HCT116 (cell line): ENCODE data around the gene ZNF791. TPM values are rescaled to one million over a fixed set of nuclear protein-coding genes. Genes with fewer than 3 reads are reported as not detected.
"Not testable (repeated sequence)": the region's sequence is repeated elsewhere in the genome, so short reads cannot be mapped to it uniquely, and the experiment has no call there.

ENCODE experiments used
- ATAC-seq: fragments of 200-7000 bp; cut with Tn5 transposase; 2 replicates; pipeline ENCODE4 v1.9.1; 2020; ENCODE audit warnings: mild to moderate bottlenecking, moderate library complexity
- BruUV-seq: library from RNA; stranded (reverse); fragments of 400-500 nt; replicated peaks from 2 replicates; lab custom pipeline; 2021; lab: Mats Ljungman, UMichigan
- CTCF ChIA-PET: fragments of 300-600 bp; sonication (Branson Sonifier 250); formaldehyde crosslinking; loops from one replicate; lab custom pipeline; 2021; ENCODE audit warnings: antibody characterized with exemption; lab: Charles Lee
- POLR2A ChIA-PET: fragments of 300-600, 350-600 bp; sonication (Branson Sonifier 250); formaldehyde crosslinking; loops from one replicate; lab custom pipeline; 2021; ENCODE audit warnings: antibody characterized with exemption; lab: Charles Lee
- RAD21 ChIA-PET, 2 experiments: fragments of 300-600 bp; sonication (Branson Sonifier 250); formaldehyde crosslinking; loops; one replicate each; lab custom pipeline; 2023; ENCODE audit warnings: low total read pairs in 2 of 2; ENCODE audit not compliant: uncharacterized antibody in 2 of 2, unreplicated experiment in 2 of 2, low non-redundant PET in 1 of 2; lab: Charles Lee
- DNase-seq: peaks from one replicate; pipeline ENCODE4 v3.0.0-alpha.2; 2010; ENCODE audit warnings: low read depth, low spot score
- H2AFZ ChIP-seq: fragments of 200-600 bp; shearing (Covaris generic), sonication (generic); 2 replicates; pipeline ENCODE4 v1.6.1; 2017; ENCODE audit warnings: low read depth, mixed run types, mixed read lengths, antibody characterized with exemption, low read length; ENCODE audit not compliant: poor library complexity, severe bottlenecking
- H3K27ac ChIP-seq: 2 replicates; pipeline ENCODE4 v1.5.1; 2012; ENCODE audit warnings: low read depth, low read length
- H3K27me3 ChIP-seq: fragments of 200-600 bp; sonication (generic); 2 replicates; pipeline ENCODE4 v1.6.1; 2016; ENCODE audit warnings: mixed run types, low read length, mixed read lengths; ENCODE audit not compliant: insufficient read depth
- H3K36me3 ChIP-seq, 2 experiments: fragments of 200-500 bp in 1 of 2; fragments of 200-600 bp in 1 of 2; sonication (Bioruptor generic) in 1 of 2; sonication (generic) in 1 of 2; 2 replicates each; pipeline versions ENCODE4 v1.5.1 to v1.6.1; 2014 to 2016; ENCODE audit warnings: low read length in 2 of 2, inconsistent platforms in 1 of 2, mixed read lengths in 1 of 2, mixed run types in 1 of 2; ENCODE audit not compliant: insufficient read depth in 2 of 2, control insufficient read depth in 1 of 2
- H3K4me1 ChIP-seq, 2 experiments: fragments of 200-600 bp in 1 of 2; sonication (generic) in 1 of 2; 2 replicates each; pipeline versions ENCODE4 v1.5.1 to v1.6.1; 2012 to 2017; ENCODE audit warnings: low read length in 2 of 2, inconsistent platforms in 1 of 2, mild to moderate bottlenecking in 1 of 2, mixed read lengths in 1 of 2, mixed run types in 1 of 2, moderate library complexity in 1 of 2; ENCODE audit not compliant: insufficient read depth in 2 of 2, control insufficient read depth in 1 of 2
- H3K4me2 ChIP-seq: fragments of 200-600 bp; sonication (generic); 2 replicates; pipeline ENCODE4 v1.6.1; 2017; ENCODE audit warnings: mixed run types, low read length, mixed read lengths
- H3K4me3 ChIP-seq, 2 experiments: fragments of 200-600 bp in 1 of 2; sonication (generic) in 1 of 2; replicated peaks in 1 of 2; 2 replicates each; pipeline ENCODE4 v1.5.1; 2011 to 2016; ENCODE audit warnings: low read length in 2 of 2, control low read depth in 1 of 2, low read depth in 1 of 2, mild to moderate bottlenecking in 1 of 2, mixed read lengths in 1 of 2, mixed run types in 1 of 2
- H3K79me2 ChIP-seq: fragments of 200-600 bp; sonication (generic); 2 replicates; pipeline ENCODE4 v1.6.1; 2017; ENCODE audit warnings: mild to moderate bottlenecking, mixed run types, low read length, moderate library complexity, mixed read lengths; ENCODE audit not compliant: insufficient read depth
- H3K9ac ChIP-seq: fragments of 200-600 bp; sonication (generic); 2 replicates; pipeline ENCODE4 v1.6.1; 2016; ENCODE audit warnings: low read length, mixed read lengths
- H3K9me2 ChIP-seq: fragments of 200-600 bp; sonication (generic), shearing (Covaris generic); 2 replicates; pipeline ENCODE4 v1.6.1; 2017; ENCODE audit warnings: mixed run types, mild to moderate bottlenecking, moderate library complexity; ENCODE audit not compliant: insufficient read depth
- H3K9me3 ChIP-seq, 2 experiments: fragments of 200-500 bp in 1 of 2; fragments of 200-600 bp in 1 of 2; sonication (Bioruptor generic) in 1 of 2; sonication (generic) in 1 of 2; 2 replicates each; pipeline ENCODE4 v1.6.1; 2014 to 2017; ENCODE audit warnings: low read length in 2 of 2, mixed read lengths in 2 of 2, inconsistent platforms in 1 of 2, low read depth in 1 of 2, mild to moderate bottlenecking in 1 of 2, mixed run types in 1 of 2, moderate library complexity in 1 of 2; ENCODE audit not compliant: control insufficient read depth in 1 of 2, insufficient read depth in 1 of 2
- H4K20me1 ChIP-seq: fragments of 200-600 bp; sonication (generic), shearing (Covaris generic); 2 replicates; pipeline ENCODE4 v1.6.1; 2017; ENCODE audit warnings: mixed run types, mild to moderate bottlenecking, moderate library complexity; ENCODE audit not compliant: insufficient read depth
- ATF3 ChIP-seq: IDR thresholded peaks from 2 replicates; pipeline ENCODE4 v1.6.1; 2012
- CBX3 ChIP-seq: IDR thresholded peaks from 2 replicates; pipeline ENCODE4 v1.6.1; 2012; ENCODE audit warnings: low read depth
- CEBPB ChIP-seq: IDR thresholded peaks from 2 replicates; pipeline ENCODE4 v1.6.1; 2012; ENCODE audit warnings: low read depth
- CTCF ChIP-seq, 3 experiments: fragments of 200-600 bp in 1 of 3; sonication (generic) in 1 of 3; IDR thresholded peaks in 2 of 3; conservative IDR thresholded peaks in 1 of 3; 2 replicates each; pipeline ENCODE4 v1.5.1; 2012 to 2017; ENCODE audit warnings: low read depth in 2 of 3, low read length in 2 of 3, antibody characterized with exemption in 1 of 3, borderline replicate concordance in 1 of 3, control low read depth in 1 of 3, mild to moderate bottlenecking in 1 of 3, mixed read lengths in 1 of 3, mixed run types in 1 of 3, moderate library complexity in 1 of 3; ENCODE audit not compliant: insufficient read depth in 1 of 3
- ELF1 ChIP-seq: IDR thresholded peaks from 2 replicates; pipeline ENCODE4 v1.6.1; 2012; ENCODE audit warnings: low read depth, borderline replicate concordance
- EZH2 ChIP-seq: fragments of 200-600 bp; sonication (generic); IDR thresholded peaks from 2 replicates; pipeline ENCODE4 v1.6.1; 2017; ENCODE audit warnings: antibody characterized with exemption, mixed run types
- EZH2phosphoT487 ChIP-seq: fragments of 200-600 bp; IDR thresholded peaks from 2 replicates; pipeline ENCODE4 v1.6.1; 2018; ENCODE audit warnings: antibody characterized with exemption, borderline replicate concordance
- JUND ChIP-seq: IDR thresholded peaks from 2 replicates; pipeline ENCODE4 v1.6.1; 2012
- RAD21 ChIP-seq: IDR thresholded peaks from 2 replicates; pipeline ENCODE4 v1.6.1; 2012; ENCODE audit warnings: low read depth, mild to moderate bottlenecking
- SRF ChIP-seq: IDR thresholded peaks from 2 replicates; pipeline ENCODE4 v1.6.1; 2012; ENCODE audit warnings: low read depth
- TCF7L2 ChIP-seq: IDR thresholded peaks from 2 replicates; pipeline ENCODE4 v1.7.0; 2011; ENCODE audit warnings: borderline replicate concordance, inconsistent platforms; ENCODE audit not compliant: insufficient read depth, insufficient read length; ENCODE audit errors: extremely low read depth
- YY1 ChIP-seq: IDR thresholded peaks from 2 replicates; pipeline ENCODE4 v1.6.1; 2011; ENCODE audit warnings: low read length, low read depth, moderate library complexity, mild to moderate bottlenecking; ENCODE audit not compliant: insufficient replicate concordance; ENCODE audit errors: extremely low read depth
- ZBTB33 ChIP-seq: IDR thresholded peaks from 2 replicates; pipeline ENCODE4 v1.6.1; 2011; ENCODE audit warnings: mild to moderate bottlenecking, low read length, moderate library complexity; ENCODE audit not compliant: insufficient replicate concordance; ENCODE audit errors: extremely low read depth
- intact Hi-C: fragments of 100-400 bp; cut with micrococcal nuclease; formaldehyde crosslinking; loops from 2 replicates; pipeline ENCODE4 v1.10.0; 2022
- total RNA-seq: library from RNA; stranded (reverse); gene quantifications from one replicate; pipeline ENCODE4 v1.2.1, GENCODE V29; 2021; ENCODE audit not compliant: unreplicated experiment

The ZNF791 gene
- total RNA-seq, 1 experiment from 2014 or later, result 21.2 TPM

- TF ChIP-seq RAD21 (peak; percentile 90), TCF7L2 (no peak)
- TF ChIP-seq, all 23 proteins: peak for 4
These were observed 46.6 kb upstream of the ZNF791 start (continued) for GRCh38 chr19:12564016-12564664.

- POLR2A ChIA-PET, H4K20me1 ChIP-seq, H3K9ac ChIP-seq, H3K4me2 ChIP-seq, H3K36me3 ChIP-seq, DNase-seq, H3K79me2 ChIP-seq, intact Hi-C loops, H2AFZ ChIP-seq, H3K4me1 ChIP-seq, H3K27me3 ChIP-seq, H3K9me3 ChIP-seq, RAD21 ChIA-PET, BruUV-seq, CTCF ChIA-PET, H3K9me2 ChIP-seq, H3K27ac ChIP-seq, H3K4me3 ChIP-seq, ATAC-seq: not testable (repeated sequence)
These were observed 44.3 kb upstream of the ZNF791 start for GRCh38 chr19:12566380-12566779.

GRCh38 chr19:12567951-12568350 is 42.8 kb upstream of the ZNF791 start:
- RAD21 ChIA-PET, result interaction anchor here in 1 of 2 experiments (0.7 kb wide), 1 partner anchor 99 kb away, joined by 4 read pairs; the partner anchor contains the start of genes MAN2B1 and WDR83
- no peak for TF ChIP-seq TCF7L2
- TF ChIP-seq EZH2phosphoT487, result no peak
- TF ChIP-seq CBX3, result no peak
- no peak for TF ChIP-seq CEBPB
- TF ChIP-seq YY1, result no peak
- TF ChIP-seq ATF3, result no peak
- TF ChIP-seq RAD21, result no peak
- no peak for TF ChIP-seq ZBTB33
- no peak for TF ChIP-seq EZH2
- TF ChIP-seq JUND, result no peak
- TF ChIP-seq CTCF (IDR thresholded peaks at IDR 0.05 in 2 of 3, conservative IDR thresholded peaks at IDR 0.05 in 1 of 3; ENCODE audit: borderline replicate concordance in 1 of 3, insufficient read depth in 1 of 3, low read depth in 2 of 3, low read length in 2 of 3), result no peak
- no peak for TF ChIP-seq ELF1
- TF ChIP-seq SRF, result no peak

More at GRCh38 chr19:12567951-12568350, 42.8 kb upstream of the ZNF791 start:
- Histone ChIP-seq H3K9me3 (no peaks in the 10 kb centered on the region), H3K4me1 (peaks cover 0 to 5% of the 10 kb centered on the region in 2 experiments; a peak in 1 of 4 replicates), H3K36me3 (no peaks in the 10 kb centered on the region), H3K4me2 (no peak overlapping the region), H4K20me1 (no peaks in the 10 kb centered on the region), H3K9ac (no peak overlapping the region), H3K9me2 (no peaks in the 10 kb centered on the region), H3K79me2 (no peaks in the 10 kb centered on the region), H3K27ac (no peak overlapping the region), H3K27me3 (no peaks in the 10 kb centered on the region), H2AFZ (no peak overlapping the region), H3K4me3 (no peak overlapping the region)
- no peak for ATAC-seq
- no TSS peak for BruUV-seq
- no peak for DNase-seq
- intact Hi-C loops, result no loop called here
- ChIA-PET CTCF (no interaction called here), POLR2A (no interaction called here)
